GOT3 (cell line): ENCODE results near the gene TUBGCP2.
A peak's percentile ranks its signal among the peaks of the same experiment; 100 is the strongest.
"Not testable (repeated sequence)": the region's sequence is repeated elsewhere in the genome, so short reads cannot be mapped to it uniquely, and the experiment has no call there.

Source experiments
- DNase-seq: peaks from one replicate; lab custom pipeline; 2025; ENCODE audit warnings: mixed read lengths; lab: John Stamatoyannopoulos, UW

Gene TUBGCP2

GRCh38 chr10:133266056-133266795 is 42.4 kb downstream of the TUBGCP2 start:
- no peak for DNase-seq

GRCh38 chr10:133265052-133265451 is 43.6 kb downstream of the TUBGCP2 start:
- DNase-seq = not testable (repeated sequence)

GRCh38 chr10:133264461-133264860 is 44.2 kb downstream of the TUBGCP2 start:
- DNase-seq = no peak

- no peak for DNase-seq
Observed at GRCh38 chr10:133263674-133264073, 45.0 kb downstream of the TUBGCP2 start.

- DNase-seq = no peak
Observed at GRCh38 chr10:133262696-133263095, 46.0 kb downstream of the TUBGCP2 start.

GRCh38 chr10:133261726-133262325 is 46.8 kb downstream of the TUBGCP2 start:
- peak; percentile 49 for DNase-seq

GRCh38 chr10:133260895-133261725 is 47.6 kb downstream of the TUBGCP2 start:
- no peak for DNase-seq

- DNase-seq = no peak
Observed at GRCh38 chr10:133259602-133259989, 49.1 kb downstream of the TUBGCP2 start.

GRCh38 chr10:133258818-133259601 is 49.7 kb downstream of the TUBGCP2 start:
- DNase-seq = peak; percentile 89

GRCh38 chr10:133258066-133258817 is 50.4 kb downstream of the TUBGCP2 start:
- DNase-seq = no peak

GRCh38 chr10:133257489-133258065 is 51.1 kb downstream of the TUBGCP2 start:
- DNase-seq = no peak

GRCh38 chr10:133255323-133255722 is 53.3 kb downstream of the TUBGCP2 start:
- DNase-seq = no peak

- no peak for DNase-seq
Observed at GRCh38 chr10:133254421-133255120, 54.1 kb downstream of the TUBGCP2 start.

GRCh38 chr10:133253361-133253955 is 55.2 kb downstream of the TUBGCP2 start:
- DNase-seq = no peak

- DNase-seq = no peak
Observed at GRCh38 chr10:133252223-133252552, 56.5 kb downstream of the TUBGCP2 start.

GRCh38 chr10:133251388-133252222 is 57.1 kb downstream of the TUBGCP2 start:
- DNase-seq = no peak

- no peak for DNase-seq
Observed at GRCh38 chr10:133249975-133250754, 58.5 kb downstream of the TUBGCP2 start.

GRCh38 chr10:133249094-133249780 is 59.4 kb downstream of the TUBGCP2 start:
- DNase-seq = no peak
